Astrocyte of the hippocampus (primary cell): ENCODE results near the gene FRMPD4.
"Not testable (repeated sequence)": the region's sequence is repeated elsewhere in the genome, so short reads cannot be mapped to it uniquely, and the experiment has no call there.

ENCODE experiments used
- DNase-seq: peaks from one replicate; pipeline ENCODE4 v3.0.0; 2011; ENCODE audit warnings: low read depth, low spot score

The FRMPD4 gene

DNA sequence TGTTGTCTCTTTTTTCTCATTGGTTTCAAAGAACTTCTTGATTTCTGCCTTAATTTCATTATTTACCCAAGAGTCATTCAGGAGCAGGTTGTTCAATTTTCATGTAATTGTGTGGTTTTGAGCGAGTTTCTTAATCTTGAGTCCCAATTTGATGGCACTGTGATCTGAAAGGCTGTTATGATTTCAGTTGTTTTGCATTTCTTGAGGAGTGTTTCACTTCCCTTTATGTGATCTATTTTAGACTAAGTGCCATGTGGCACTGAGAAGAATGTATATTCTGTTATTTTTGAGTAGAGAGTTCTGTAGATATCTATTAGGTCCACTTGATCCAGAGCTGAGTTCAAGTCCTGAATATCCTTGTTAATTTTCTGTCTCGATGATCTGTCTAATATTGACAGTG lies 377.1 kb downstream of the FRMPD4 start:
- not testable (repeated sequence) for DNase-seq

DNA sequence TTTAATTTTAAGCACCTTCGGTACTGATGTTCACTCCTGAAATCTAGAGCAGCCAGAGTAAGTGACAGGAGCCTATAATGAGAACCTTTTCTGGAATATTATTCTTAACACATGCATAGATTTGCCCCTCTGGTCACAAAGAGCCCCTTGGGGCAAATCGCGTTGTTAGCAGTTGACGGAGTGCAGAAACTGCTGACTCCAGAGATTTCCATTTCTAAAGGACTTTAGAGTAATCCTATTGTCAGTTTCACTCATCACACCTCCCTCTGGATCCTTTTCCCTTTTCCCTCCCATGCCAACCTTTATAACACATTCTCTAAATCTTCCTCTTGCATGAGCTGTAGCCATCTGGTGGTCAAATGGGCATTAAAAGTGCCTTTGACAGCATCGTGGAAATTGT lies 388.0 kb downstream of the FRMPD4 start:
- DNase-seq, result no peak

DNA sequence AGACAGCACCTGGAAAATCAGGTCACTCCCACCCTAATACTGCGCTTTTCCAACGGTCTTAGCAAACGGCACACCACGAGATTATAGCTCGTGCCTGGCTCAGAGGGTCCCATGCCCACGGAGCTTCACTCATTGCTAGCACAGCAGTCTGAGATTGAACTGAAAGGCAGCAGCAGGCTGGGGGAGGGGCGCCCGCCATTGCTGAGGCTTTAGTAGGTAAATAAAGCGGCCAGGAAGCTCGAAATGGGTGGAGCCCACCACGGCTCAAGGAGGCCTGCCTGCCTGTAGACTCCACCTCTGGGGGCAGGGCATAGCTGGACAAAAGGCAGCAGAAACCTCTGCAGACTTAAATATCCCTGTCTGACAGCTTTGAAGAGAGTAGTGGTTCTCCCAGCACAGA lies 399.8 kb downstream of the FRMPD4 start:
- DNase-seq, result not testable (repeated sequence)

DNA sequence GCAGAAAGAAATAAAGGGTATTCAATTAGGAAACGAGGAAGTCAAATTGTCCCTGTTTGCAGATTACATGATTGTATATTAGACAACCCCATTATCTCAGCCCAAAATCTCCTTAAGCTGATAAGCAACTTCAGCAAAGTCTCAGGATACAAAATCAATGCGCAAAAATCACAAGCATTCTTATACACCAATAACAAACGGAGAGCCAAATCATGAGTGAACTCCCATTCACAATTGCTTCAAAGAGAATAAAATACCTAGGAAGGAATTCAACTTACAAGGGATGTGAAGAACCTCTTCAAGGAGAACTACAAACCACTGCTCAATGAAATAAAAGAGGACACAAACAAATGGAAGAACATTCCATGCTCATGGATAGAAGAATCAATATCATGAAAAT lies 404.0 kb downstream of the FRMPD4 start:
- not testable (repeated sequence) for DNase-seq

DNA sequence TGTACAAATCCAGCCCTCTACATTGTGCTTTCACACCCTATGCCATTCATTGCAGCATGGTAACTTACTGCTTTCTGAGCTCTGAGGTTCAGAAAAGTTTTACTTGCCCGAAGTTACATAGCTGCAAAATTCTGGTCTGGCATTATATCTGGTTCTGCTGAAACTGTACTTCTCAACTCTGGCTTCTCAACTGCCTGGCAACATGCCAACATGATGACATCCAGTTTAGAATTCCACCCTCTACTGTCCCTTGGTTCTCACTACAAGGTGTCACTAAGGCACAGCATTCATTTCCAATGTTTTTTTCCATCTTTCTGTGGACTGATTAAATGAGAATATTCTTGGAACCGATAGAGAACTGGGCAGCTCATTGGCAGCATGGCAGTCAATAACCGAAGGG lies 410.1 kb downstream of the FRMPD4 start:
- DNase-seq, result no peak

DNA sequence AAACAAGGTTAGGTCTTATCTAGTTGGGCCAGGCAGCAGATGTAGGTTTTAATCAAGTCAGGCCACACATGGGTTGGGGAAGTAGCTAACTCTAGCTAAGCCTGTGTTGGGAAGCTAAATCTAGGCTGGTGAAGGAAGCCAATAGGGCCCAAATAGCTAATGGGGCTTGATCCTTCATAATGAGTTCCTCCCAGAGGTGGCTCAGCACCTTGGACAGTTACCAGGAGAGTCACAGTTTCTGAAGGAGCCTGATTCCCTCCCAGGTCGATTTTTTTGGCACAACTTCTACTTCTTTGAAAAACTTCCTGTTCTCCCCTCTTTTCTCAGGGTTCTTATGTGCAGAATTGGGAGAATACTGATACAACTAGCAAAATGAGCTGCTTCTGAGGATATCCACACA lies 410.5 kb downstream of the FRMPD4 start:
- peak; percentile 60 for DNase-seq

DNA sequence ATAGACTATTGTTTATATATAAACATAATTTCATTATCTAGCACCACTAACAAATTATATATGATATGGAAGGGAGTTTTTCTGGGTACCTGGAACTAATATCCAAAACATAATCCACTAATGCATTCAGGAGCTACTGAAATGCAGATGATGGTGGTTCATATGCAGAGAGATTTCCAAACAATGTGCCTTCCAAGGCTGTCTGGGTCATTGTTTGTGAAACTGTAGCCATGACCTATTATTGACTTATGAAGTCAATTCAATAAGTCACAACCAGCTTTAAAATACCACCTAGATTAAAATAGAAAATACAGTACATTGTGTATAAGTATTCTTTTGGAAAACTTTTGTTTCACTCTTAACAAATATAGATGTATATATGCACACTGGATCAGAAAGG lies 415.9 kb downstream of the FRMPD4 start:
- DNase-seq, result no peak

DNA sequence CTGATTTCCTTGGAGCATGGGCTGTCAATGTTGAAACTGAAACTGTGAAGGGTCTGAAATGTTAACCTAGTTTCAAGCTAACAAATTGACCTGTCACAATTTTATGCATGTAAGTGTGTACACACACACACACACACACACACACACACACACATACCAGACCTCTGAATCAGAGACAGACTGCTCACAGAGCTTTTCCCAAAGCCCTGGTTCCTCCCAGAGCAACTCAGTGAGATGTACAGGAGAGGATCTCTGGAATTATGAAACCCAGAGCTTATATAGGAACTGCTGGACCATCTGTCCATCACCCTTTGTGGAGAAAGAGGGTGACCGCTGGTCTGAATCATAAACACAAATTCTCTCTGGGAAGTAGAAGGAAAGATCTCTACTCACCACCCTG lies 424.8 kb downstream of the FRMPD4 start:
- peak; percentile 52 for DNase-seq

DNA sequence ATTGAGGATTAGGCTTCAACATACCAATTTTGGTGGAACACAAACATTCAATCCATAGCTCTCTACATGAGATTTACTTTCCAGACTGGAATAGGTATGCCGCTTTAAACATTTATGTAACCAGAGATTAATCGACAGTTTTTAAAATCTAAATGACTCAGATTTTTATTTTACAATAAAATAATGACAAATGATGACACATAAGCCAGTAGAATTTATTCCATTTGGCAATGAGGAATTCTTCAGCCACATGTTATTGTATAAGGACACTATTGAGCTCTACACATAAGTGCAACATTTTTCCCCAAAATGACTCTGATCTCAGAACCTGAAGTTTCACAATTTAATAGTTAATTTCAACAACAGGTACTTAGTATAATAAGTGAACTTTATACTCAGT lies 425.9 kb downstream of the FRMPD4 start:
- no peak for DNase-seq

DNA sequence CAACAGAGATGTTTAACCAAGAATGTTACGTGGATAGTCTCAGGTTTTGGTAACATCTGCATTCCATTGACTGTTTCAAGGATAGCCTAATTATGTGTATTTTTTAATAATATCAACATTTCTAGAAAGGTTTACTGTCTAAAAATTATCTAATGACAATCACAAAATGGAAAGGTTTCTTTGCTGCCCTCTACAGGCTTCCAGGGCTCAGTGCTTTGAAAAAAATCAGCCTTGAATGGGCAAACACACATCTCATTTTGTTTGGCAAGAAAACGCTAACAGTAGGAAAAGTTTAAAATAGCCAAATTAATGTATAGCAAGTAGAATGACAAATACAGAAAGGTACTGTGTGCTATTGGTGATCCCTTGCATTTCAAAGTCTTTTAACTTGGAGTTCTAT lies 429.6 kb downstream of the FRMPD4 start:
- peak; percentile 24 for DNase-seq

DNA sequence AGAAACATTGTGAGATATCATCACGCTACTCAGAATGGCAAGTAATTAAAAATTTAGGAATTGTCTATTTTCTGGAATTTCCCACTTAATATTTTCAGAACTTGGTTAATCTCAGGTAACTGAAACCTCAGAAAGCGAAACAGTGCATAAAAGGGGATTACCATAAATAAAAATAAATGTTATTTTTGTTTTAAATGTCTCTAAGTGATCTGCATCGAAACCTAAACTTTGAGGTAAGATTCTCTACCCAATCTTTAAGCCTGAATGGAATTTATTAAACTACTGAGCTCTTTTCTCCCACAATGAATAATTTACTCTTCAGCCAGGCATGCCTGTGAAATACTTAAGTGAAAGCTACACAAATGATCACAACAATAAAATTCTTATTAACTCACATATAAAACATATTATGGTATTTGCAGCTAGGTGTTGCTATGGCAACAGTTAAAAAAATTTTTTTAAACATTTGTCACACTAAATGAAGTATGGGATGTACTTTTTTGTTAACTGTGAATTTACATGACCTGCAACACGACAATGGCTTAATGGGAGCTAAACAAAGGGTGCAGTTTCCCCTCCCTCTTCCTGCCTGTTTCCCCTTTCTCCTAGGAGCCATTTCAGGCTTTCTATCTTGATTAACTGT lies 432.7 kb downstream of the FRMPD4 start:
- DNase-seq, result no peak

DNA sequence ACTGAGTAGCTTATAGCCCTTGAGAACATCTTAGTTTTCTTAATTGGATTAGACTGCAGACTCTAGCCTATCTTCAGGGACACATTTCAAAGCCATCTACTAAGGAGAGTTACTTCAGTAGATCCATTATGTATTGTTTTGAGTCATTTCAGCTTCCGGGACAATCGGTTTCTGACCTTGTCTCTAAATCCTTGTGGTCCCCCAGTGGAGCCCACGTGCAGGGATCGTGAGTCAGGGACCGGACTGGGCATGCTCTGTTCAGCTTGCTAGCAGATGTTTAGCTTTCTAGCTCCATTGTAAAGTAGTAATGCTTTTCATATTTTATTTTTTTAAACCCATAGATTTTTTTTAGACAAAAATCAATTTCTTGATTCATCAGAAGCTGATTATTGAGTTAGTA lies 441.0 kb downstream of the FRMPD4 start:
- no peak for DNase-seq

DNA sequence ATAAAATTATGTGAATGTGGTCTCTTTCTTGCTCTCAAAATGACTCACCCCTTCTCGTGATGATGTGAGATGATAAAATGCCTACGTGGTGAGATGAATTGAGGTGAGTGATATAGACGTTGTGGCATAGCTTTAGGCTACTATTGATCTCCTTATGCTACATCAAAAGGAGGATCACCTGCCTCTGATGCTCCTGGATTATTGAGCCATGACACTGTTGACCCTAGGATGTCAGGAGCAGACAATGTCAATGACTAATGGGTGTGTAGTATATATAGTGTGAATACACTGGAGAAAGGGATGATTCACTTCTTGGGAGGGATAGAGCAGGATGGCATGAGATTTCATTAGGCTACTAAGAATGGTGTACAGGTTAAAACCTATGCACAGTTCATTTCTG lies 442.3 kb downstream of the FRMPD4 start:
- no peak for DNase-seq

DNA sequence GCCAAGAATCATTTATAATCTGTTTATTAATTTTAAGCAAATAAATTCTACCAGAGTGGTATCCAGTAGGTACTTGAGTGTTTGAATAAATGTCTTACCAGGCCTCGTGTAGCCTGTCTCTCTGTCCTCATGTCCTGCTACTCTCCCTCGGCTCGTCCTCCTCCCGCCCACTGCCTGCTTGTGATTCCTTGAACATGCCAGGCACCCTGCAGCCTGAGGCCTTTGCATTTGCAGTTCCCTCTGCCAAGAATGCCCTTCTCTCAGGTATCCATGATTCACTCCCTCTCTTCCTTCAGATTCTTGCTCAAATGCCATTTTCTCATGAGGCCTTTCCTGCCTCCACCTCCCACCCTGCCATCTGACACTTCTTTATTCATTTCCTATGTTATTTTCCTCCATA lies 443.3 kb downstream of the FRMPD4 start:
- no peak for DNase-seq

DNA sequence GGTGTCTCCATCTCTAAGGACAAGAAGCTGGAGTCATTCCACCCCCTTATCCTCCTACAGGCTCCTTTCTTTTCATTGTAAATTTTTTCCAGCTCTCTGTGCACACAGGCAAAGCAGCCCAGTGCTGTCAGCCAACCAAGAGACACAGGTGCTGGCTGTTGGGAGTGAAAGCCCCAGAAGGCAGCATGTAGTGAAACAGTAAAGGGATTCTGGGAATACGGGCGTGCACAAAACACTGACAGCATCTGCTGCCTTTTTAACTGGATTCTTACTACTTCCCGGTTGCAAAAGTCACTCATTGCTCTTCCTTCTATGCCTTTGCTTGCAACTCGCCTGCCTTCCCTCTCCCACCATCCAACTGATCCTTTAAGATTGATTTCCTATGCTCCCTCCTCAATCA lies 444.4 kb downstream of the FRMPD4 start:
- no peak for DNase-seq

DNA sequence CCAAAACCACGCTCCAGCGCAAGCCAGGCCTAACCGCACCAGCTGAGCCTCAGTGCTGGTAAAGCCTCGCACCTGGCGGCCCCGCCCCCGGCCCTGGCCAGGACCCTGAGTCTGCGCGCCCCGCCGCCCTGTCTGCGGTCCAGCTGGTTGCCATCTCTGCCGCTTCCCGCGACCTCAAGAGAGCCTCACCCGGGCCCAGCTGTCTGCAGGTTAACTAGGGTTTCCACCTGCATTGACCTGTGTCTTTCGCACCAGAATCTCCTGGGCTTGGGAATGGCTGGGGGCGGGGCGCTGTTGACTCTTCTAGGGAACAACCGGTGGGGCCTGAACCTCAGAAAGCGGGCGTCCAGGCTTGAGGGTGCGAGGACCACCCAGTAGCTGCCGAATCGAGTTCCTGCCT lies 445.3 kb downstream of the FRMPD4 start:
- DNase-seq, result no peak

DNA sequence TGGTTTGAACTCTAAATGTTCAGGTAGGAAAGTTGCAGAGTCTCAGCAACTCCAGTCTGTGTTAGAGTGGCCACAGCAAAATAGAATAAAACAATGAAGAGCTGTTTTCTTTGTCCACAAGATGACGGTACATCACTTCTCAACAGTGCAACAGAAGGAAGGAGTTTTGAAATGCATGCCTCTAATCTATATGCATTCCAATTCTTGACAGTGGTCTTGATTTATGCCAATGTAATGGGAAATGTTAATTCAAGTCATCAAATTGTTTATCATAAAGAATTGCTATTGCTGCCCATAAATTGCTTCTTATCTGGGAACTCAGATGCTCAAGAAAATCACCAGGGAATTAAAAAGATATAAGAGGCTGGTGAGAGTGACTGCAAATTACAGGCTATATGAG lies 457.4 kb downstream of the FRMPD4 start:
- DNase-seq, result no peak

DNA sequence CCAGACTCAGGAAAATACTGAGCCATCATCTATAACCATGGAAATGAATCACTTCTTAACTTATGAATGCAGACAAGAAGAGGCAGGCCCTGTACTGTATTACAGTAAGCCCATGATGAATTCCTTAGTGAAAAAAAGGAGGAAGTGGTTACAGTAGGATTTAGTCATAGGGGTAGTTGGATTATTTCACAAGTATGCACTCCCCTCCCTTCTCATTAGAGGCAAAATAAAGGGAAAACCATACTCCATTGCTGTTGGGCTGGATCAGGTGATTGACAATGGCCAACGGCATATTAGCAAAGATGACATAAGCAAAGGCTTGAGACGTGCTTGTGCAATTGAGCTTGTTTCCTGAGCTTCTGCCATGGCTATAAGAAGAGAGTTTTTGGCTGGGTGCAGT lies 471.8 kb downstream of the FRMPD4 start:
- DNase-seq, result peak; percentile 49

DNA sequence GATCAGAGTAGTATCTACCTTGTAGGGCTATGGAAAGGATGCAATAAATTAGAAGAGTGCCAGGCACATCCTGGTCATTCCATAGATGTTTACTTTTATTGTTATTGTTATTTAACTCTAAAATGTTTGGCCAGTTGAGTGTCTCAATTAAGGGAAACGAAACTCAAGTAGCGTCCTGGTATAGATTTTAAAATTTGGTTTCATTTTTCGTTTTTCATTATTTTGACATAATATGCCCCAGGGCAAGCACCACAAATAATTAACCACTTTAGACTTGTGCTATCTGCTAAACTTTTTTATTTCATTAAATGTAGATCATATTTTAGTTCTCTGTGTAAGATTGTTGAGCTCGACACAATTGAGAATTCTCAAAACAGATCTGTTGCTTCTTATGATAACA lies 473.2 kb downstream of the FRMPD4 start:
- DNase-seq, result no peak

DNA sequence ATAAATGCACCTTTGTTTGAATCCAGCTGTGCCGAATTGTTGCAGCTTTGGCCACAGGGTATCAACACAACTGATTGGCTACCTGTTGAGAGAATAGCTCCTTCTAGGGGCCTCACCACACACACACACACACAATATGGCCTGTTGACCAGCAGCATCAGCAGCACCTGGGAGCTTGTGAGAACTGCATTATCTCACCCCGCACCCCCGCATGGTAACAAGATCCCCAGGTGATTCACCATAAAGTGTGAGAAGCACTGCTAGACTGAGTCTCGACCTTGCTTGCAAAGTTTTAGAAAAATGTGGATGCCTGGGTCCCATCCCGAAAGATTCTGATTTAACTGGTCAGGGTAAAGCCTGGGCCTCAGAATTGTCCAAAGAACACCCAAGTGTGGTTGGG lies 476.0 kb downstream of the FRMPD4 start:
- DNase-seq, result no peak

DNA sequence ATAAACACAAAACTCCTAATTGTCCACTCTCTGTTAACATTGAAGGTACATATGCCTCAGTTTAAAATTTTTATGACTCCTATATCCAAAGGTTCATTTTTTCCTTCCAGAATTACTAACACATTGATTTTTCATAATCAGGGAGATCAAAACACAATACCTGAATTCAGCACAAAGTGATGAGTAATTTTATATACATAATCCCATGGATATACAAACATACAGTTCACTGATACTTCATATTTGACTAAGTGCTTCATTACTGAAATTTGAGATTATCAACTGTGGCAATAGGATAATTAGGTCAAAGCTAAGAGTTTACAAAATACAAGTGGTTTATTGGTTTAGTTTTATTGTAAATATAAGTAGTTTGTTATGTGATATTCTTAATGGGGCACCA lies 476.8 kb downstream of the FRMPD4 start:
- no peak for DNase-seq

DNA sequence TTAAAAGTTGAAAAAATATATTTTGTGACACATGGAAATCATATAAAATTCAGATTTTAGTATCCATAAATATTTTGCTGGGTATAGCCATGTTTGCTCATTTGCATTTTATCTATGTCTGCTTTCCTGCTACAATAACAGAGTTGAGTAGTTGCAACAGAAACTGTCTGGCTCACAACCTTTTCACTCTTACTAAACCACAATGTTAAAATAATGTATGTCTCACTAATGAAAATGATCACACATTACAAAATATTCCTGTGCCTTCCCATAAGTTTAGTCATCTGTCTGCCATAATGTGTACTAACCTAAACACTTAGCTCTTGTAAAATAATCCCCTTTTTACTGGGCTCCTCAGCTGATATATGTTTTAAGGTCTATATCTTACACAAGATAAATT lies 479.0 kb downstream of the FRMPD4 start:
- DNase-seq, result no peak

DNA sequence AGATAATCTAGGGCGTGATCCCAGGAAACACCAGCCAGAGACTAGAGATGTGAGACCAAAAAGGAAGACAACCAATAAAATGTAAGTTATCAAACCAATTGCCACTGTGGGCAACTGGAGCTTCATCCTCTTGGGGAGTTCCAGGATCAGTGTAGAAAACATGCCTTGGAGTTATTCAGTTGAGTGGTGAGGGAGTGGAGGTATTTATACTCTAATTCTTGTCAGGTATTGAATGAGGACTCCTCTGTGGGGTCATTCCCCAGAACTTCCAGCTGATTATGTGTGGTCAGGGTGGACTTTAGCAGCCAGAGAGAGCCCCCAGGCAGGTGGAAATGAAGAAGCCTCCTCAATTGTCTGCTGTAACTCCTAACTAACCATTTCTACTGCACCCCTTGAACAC lies 509.0 kb downstream of the FRMPD4 start:
- DNase-seq, result no peak

DNA sequence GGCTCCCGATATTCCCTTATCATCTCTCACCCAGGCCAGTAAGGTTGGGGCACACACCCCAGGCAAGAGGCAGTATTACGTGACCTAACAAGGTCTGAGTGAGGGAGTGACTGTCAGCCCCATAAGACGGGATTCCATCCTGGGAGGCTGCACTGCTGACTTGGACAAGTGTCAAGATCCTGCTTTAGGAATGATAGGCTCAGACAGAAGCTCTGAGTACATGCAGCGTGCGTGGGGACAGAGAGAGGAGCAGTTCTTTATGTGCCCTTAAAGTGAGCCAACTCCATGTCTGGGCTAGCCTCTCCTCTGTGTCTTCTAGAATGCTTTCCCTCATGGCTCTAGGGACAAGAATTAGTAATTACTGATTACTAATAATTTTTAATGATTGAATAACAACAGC lies 510.7 kb downstream of the FRMPD4 start:
- DNase-seq, result no peak
